ENCODE data around the gene NAV2.

- TF ChIP-seq, protein P1, sequence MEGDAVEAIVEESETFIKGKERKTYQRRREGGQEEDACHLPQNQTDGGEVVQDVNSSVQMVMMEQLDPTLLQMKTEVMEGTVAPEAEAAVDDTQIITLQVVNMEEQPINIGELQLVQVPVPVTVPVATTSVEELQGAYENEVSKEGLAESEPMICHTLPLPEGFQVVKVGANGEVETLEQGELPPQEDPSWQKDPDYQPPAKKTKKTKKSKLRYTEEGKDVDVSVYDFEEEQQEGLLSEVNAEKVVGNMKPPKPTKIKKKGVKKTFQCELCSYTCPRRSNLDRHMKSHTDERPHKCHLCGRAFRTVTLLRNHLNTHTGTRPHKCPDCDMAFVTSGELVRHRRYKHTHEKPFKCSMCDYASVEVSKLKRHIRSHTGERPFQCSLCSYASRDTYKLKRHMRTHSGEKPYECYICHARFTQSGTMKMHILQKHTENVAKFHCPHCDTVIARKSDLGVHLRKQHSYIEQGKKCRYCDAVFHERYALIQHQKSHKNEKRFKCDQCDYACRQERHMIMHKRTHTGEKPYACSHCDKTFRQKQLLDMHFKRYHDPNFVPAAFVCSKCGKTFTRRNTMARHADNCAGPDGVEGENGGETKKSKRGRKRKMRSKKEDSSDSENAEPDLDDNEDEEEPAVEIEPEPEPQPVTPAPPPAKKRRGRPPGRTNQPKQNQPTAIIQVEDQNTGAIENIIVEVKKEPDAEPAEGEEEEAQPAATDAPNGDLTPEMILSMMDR (IDR thresholded peaks at IDR 0.05) = no peak
- TF ChIP-seq EZH2 (IDR thresholded peaks at IDR 0.05) (no peak), EZH2phosphoT487 (IDR thresholded peaks at IDR 0.05) (no peak)
These were observed 33.4 kb downstream of the NAV2 start for GRCh38 chr11:19746086-19746485.

All from neural progenitor cell (in vitro differentiated cells).